Fibroblast of skin of scalp (primary cell): Measurements from ENCODE around the gene IFNL3. TPM values are rescaled to one million over a fixed set of nuclear protein-coding genes. Genes with fewer than 3 reads are reported as not detected.
A peak's percentile ranks its signal among the peaks of the same experiment; 100 is the strongest.
"Not testable (repeated sequence)": the region's sequence is repeated elsewhere in the genome, so short reads cannot be mapped to it uniquely, and the experiment has no call there.

Experiments used
- DNase-seq: peaks from one replicate; pipeline ENCODE4 v3.0.0-alpha.2; 2013
- polyA plus RNA-seq, 2 experiments: library from polyadenylated mRNA; unstranded; fragments of 120-200 nt; gene quantifications; one replicate each; pipeline ENCODE4 v1.2.1, GENCODE V29; 2013; ENCODE audit not compliant: insufficient read length in 2 of 2

IFNL3 gene
- not detected for polyA plus RNA-seq (2013, experiment 1 of 2; ENCODE audit: insufficient read length)
- polyA plus RNA-seq (2013, experiment 2 of 2; ENCODE audit: insufficient read length): not detected

GRCh38 chr19:39244410-39245100, at the start of gene IFNL3:
IFNL3 (minus strand) TSS chr19:39245006; CDS start chr19:39244967, 39 bp downstream.
- DNase-seq: not testable (repeated sequence)

GRCh38 chr19:39293394-39293793, 48.6 kb upstream of the IFNL3 start:
- DNase-seq: no peak

GRCh38 chr19:39284032-39284431, 39.2 kb upstream of the IFNL3 start:
- no peak for DNase-seq

GRCh38 chr19:39282021-39282420, 37.2 kb upstream of the IFNL3 start:
- no peak for DNase-seq

GRCh38 chr19:39277598-39277997, 32.8 kb upstream of the IFNL3 start:
- no peak for DNase-seq

GRCh38 chr19:39276740-39277139, 31.9 kb upstream of the IFNL3 start:
- no peak for DNase-seq

- no peak for DNase-seq
Measured at GRCh38 chr19:39275578-39275977, 30.8 kb upstream of the IFNL3 start.

- not testable (repeated sequence) for DNase-seq
Measured at GRCh38 chr19:39273859-39274258, 29.1 kb upstream of the IFNL3 start.

GRCh38 chr19:39270036-39270871, 25.4 kb upstream of the IFNL3 start:
- DNase-seq: no peak

GRCh38 chr19:39269369-39269768, 24.6 kb upstream of the IFNL3 start:
- not testable (repeated sequence) for DNase-seq

- not testable (repeated sequence) for DNase-seq
Measured at GRCh38 chr19:39268531-39269223, 23.9 kb upstream of the IFNL3 start.

GRCh38 chr19:39268085-39268484, 23.3 kb upstream of the IFNL3 start, which contains the start of gene IFNL2:
IFNL2 (plus strand) TSS chr19:39268396; CDS start chr19:39268569, 173 bp downstream.
- DNase-seq: not testable (repeated sequence)

- DNase-seq: peak; percentile 2
Measured at GRCh38 chr19:39265321-39265916, 20.6 kb upstream of the IFNL3 start.

- DNase-seq: peak; percentile 4
Measured at GRCh38 chr19:39264306-39265290, 19.8 kb upstream of the IFNL3 start.

GRCh38 chr19:39263912-39264305, 19.1 kb upstream of the IFNL3 start:
- no peak for DNase-seq

GRCh38 chr19:39262496-39262895, 17.7 kb upstream of the IFNL3 start:
- DNase-seq: no peak

GRCh38 chr19:39261704-39262103, 16.9 kb upstream of the IFNL3 start:
- DNase-seq: no peak

- DNase-seq: no peak
Measured at GRCh38 chr19:39257227-39257626, 12.4 kb upstream of the IFNL3 start.

- no peak for DNase-seq
Measured at GRCh38 chr19:39254531-39255345, 9.9 kb upstream of the IFNL3 start.
